SW480 (cell line): Measurements from ENCODE around the gene CD163L1.

Experiments used
- DNase-seq: peaks from one replicate; pipeline ENCODE4 v3.0.0-alpha.2; 2016; ENCODE audit warnings: low spot score

CD163L1 gene

DNA sequence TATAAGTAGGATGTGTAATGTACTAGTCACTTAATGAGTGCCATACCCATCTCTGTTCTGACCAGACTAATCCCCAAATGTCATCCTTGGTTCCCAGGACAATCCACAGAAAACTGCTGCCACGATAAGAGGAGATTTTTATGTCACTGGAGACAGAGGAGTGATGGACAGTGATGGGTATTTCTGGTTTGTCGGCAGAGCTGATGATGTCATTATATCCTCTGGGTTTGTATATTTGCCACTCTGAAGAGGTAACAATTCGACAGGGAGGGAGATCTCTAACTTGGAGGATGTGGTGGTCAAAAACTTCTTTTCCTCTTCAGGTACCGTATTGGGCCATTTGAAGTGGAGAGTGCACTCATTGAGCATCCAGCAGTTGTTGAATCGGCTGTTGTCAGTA is 119.8 kb downstream of the CD163L1 start:
- no peak for DNase-seq

DNA sequence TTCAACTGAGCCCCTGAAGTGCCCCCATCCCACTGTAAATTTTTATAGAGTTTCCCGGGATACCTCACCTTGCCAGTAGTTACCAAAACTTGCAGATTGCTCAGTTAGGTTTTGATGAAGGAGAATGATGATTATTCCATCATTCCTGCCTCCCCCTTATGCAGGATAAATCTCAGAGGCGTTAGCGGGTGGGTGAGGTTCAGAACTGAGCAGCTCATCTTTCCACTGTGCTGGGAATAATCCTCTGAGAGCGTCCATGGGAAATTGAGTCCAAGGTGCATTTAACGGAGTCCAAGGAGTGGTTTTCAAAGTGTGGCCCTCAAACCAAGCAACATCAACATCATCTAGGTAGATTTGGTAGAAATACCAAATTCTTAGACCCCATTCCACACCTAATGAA is 121.4 kb downstream of the CD163L1 start:
- DNase-seq, result no peak

DNA sequence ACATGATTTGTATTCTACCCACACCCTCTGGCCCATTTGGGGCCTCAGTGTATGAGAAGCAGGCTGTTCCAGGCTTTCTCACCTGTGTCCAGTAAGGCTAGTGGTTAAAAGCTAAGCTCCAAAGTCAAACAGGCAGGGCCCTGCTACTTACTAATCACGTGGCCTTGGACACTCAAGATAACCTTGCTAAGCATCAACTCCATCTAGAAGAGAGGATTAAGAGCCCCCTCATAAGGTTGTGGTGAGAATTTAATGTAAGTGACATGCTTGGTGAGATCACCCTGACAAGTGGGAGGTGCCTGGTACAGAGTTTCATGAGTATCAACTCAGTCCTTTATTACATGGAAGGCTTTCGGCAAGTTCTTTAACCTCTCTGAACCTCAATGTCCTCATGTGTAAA is 122.3 kb downstream of the CD163L1 start:
- DNase-seq, result no peak

DNA sequence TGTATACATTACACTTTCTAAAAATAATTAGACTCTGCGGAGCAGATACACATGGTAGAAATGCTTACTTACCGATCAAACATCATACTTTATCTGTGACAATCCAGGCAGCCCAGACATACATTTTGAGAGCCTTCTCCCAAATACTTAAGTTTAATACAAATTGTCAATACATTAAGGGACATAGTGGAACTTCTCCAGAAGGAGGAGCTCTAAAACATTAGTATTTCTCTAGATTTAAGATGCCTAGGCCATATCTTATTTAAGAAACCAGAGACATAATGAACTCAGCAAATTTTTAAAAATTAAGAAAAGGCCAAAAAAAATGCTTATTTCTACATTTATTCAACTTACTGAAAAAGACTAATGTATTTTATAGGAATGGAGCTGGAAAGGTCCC is 124.0 kb downstream of the CD163L1 start:
- DNase-seq, result no peak

DNA sequence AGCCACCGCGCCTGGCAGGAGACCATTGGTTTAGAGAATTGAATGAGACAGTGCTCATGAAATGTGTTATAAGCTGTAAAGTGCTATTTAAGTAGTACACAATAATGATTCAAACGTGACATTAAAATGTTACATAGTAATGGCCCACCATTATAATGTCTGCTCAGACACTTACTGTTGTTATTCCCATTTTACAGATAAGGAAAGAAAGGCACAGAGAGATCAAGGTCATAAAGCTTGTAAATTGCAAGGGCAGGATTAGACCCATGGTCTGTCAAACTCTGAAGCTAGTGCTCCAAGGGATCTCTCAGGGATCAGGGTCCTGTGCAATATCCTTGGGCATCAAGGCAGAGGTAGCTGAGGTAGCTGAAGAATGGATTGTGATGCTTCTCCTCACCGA is 133.9 kb downstream of the CD163L1 start:
- no peak for DNase-seq
